NCI-H82 treated with DMSO at 0.1 percent for 48 hours (cell line): ENCODE results near the gene CSPG4.
"Not testable (repeated sequence)": the region's sequence is repeated elsewhere in the genome, so short reads cannot be mapped to it uniquely, and the experiment has no call there.

ENCODE experiments used
- DNase-seq: peaks from one replicate; lab custom pipeline; 2025; ENCODE audit not compliant: unreplicated experiment; lab: John Stamatoyannopoulos, UW

The CSPG4 gene

GRCh38 chr15:75705375-75705774 is 7.3 kb downstream of the CSPG4 start:
- DNase-seq, result not testable (repeated sequence)

GRCh38 chr15:75704618-75705017 is 8.0 kb downstream of the CSPG4 start:
- no peak for DNase-seq

GRCh38 chr15:75704263-75704615 is 8.4 kb downstream of the CSPG4 start:
- DNase-seq, result no peak

- not testable (repeated sequence) for DNase-seq
Measured at GRCh38 chr15:75703440-75704262, 9.0 kb downstream of the CSPG4 start.

- DNase-seq, result no peak
Measured at GRCh38 chr15:75702436-75702835, 10.2 kb downstream of the CSPG4 start.

- DNase-seq, result not testable (repeated sequence)
Measured at GRCh38 chr15:75701071-75702003, 11.3 kb downstream of the CSPG4 start.

- peak; percentile 85 for DNase-seq
Measured at GRCh38 chr15:75699961-75700874, 12.4 kb downstream of the CSPG4 start.

GRCh38 chr15:75699517-75699916 is 13.1 kb downstream of the CSPG4 start:
- not testable (repeated sequence) for DNase-seq

GRCh38 chr15:75697974-75698747 is 14.5 kb downstream of the CSPG4 start:
- not testable (repeated sequence) for DNase-seq

GRCh38 chr15:75697523-75697922 is 15.1 kb downstream of the CSPG4 start:
- no peak for DNase-seq

- no peak for DNase-seq
Measured at GRCh38 chr15:75696854-75697259, 15.8 kb downstream of the CSPG4 start.

GRCh38 chr15:75696311-75696720 is 16.3 kb downstream of the CSPG4 start:
- DNase-seq, result no peak

GRCh38 chr15:75695634-75696310 is 16.9 kb downstream of the CSPG4 start:
- DNase-seq, result no peak

GRCh38 chr15:75695220-75695619 is 17.4 kb downstream of the CSPG4 start:
- no peak for DNase-seq

- peak; percentile 80 for DNase-seq
Measured at GRCh38 chr15:75694241-75695182, 18.1 kb downstream of the CSPG4 start.

GRCh38 chr15:75693501-75694240 is 19.0 kb downstream of the CSPG4 start:
- DNase-seq, result peak; percentile 46

- not testable (repeated sequence) for DNase-seq
Measured at GRCh38 chr15:75693028-75693427, 19.6 kb downstream of the CSPG4 start.

GRCh38 chr15:75692311-75692710 is 20.3 kb downstream of the CSPG4 start:
- DNase-seq, result not testable (repeated sequence)
